ENCODE results near the gene CDK18.

- no peak for TF ChIP-seq EP300 (IDR thresholded peaks at IDR 0.05)
- TF ChIP-seq CTCF (IDR thresholded peaks at IDR 0.05): no peak
- TF ChIP-seq POLR2A (IDR thresholded peaks at IDR 0.05): no peak
Measured at GRCh38 chr1:205575294-205575885, 70.9 kb downstream of the CDK18 start.

All from upper lobe of left lung (tissue), 4 donors.